GM03348 (cell line): ENCODE measurements around the gene TRIM9.

Experiments
- DNase-seq: peaks from one replicate; pipeline ENCODE4 v3.0.0; 2012; ENCODE audit warnings: low spot score

The TRIM9 gene

DNA sequence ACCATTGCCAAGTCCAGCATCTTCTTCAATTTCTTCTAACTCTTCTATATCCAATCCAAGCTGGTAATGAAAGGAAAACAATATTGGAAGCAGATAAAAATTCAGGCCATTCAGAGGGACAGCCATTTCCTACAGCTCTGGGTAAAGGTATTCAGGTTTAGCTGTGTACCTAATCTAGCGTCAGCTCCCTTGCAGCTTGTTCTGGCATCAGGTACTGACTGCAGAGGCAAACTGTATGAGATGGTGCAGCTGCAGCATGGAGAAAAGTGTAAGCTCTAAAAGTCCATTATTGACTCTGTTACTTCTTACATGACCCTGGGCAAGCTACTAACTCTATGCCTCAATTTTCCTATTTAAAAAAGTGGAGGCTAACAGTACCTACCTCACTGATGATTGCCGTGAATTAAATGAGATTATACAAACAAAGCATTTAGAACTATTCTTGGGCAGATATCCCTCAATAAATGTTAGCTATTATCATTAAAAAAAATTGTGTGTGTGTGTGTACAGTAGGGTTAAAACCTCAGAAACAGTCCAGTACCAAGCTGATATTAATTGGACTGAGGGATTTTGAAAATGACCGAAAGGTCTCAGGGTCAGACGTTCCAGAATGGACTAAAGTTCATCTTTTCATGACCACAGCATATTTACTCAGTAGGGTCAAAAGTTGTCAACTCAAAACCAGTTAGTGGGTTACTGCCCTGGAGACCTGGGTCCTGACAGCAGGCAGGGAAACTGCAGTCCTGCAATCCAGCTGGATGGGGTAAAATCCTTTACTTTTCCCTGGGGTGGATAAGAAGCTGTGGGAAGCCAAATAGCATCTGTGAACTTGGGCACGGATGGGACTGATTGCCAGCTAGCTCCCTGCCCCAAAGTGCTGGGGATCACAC, 159.5 kb downstream of the TRIM9 start:
- no peak for DNase-seq

DNA sequence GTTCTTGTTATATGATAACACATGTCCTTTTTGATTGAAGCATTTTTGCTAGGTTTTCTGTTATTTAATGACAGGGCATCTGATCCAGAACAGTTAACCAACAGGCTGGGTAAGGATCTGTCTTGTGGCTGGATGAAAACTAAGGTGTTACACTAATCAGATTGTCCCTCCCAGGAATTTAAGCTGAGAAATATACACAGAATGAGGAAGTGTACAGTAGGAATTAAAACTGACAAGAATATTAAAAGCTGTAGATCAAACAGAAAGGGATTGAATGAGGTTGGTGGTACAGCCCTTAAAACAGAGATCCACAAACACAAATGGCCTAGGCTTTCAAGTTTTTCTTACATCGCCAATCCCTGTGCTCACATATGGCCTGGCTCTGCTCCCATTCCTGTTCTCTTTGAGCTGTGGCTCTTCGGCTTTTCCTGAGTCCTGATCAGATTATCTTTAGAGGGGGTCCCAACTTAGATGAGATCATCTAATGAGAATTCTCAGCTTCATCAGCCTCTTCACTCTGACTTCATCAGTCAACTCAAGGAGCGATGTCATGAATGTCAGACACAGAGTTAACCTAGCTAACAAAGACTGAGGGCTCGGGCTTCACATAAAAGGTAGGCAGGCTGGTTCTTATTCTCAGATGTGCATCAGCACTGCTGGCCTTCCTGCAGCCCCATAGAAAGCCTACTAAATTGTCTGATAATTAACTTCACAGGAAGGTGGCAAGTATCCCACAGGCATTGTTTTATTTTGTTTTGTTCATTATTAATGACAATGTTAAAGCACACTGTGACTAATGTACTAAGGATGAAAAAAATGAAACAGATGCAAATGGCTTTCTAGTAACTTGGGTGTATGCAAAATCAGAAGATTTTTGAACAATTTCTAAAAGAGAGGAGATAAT, 162.1 kb downstream of the TRIM9 start:
- DNase-seq = no peak

- DNase-seq = no peak
Measured at GRCh38 chr14:50932156-50932555, 162.7 kb downstream of the TRIM9 start.

DNA sequence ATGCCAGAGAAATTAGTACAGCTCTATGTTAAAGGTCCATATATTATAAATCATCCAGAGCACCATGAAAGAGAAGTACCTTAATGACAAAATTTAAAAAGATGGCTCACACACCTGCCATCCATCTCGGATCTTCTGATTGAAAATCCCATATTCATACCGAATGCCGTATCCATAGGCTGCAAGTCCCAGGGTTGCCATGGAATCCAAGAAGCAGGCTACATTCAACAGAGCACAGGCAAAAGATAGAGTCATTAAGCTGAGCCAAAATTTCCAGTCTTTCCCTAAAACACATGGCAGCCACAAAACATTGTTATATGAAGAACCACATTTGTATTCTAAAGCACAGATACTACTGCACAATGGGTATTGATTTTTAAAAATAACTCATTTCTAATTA, 163.3 kb downstream of the TRIM9 start:
- no peak for DNase-seq

- DNase-seq = no peak
Measured at GRCh38 chr14:50929506-50929905, 165.4 kb downstream of the TRIM9 start.

DNA sequence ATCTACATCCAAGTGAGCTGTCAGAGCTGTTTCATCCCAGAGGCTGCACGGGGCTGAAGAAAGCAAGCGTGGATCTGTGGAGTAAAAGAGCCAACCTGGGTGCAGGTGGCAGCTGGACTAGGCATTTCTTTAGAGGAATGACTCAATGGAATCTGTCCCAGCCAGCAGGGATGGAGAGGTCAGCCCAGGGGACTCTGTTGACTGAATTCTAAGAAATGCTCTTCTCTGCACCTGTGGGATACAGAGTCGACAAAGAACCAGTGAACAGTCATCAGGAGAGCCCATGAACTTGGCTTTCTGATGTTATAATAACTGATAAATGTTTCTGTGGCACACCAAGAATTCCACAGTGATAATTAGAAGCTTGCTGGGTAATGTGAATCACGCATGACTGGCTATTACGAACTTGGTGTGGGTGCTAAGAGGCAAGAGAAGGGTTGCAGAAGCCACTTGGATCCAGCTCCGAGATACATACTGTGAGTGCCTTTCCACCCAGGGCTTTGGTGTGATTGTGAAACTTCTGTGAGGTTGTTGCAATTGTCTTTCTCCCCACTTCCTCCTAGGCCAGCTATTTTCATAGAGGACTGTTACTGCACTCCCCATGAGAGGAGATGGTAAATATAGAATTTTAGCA, 166.8 kb downstream of the TRIM9 start:
- peak; percentile 90 for DNase-seq

DNA sequence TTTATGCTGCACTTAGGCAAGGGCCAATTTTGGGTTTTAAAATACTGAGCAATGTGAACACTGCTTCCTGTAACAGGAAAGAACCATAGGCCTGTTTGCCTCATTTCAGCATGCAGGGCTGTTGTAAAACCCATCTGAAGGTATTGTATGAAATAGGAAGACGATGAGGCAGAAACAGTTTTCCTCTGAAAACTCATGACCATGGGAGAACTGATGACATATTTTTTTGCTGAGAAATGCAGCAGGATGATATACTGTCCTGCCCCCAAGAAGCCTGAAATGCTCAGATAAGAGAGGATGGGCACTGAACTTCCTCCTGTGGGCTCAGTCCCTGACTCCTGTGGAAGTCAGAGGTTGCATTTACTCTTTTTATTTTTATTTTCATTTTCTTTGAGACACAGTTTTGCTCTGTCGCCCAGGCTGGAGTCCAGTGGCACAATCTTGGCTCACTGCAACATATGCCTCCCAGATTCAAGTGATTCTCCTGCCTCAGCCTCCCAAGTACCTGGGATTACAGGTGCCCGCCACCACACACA, 168.0 kb downstream of the TRIM9 start:
- peak; percentile 12 for DNase-seq
